ENCODE results near the gene MYO18B. TPM values are rescaled to one million over a fixed set of nuclear protein-coding genes. Genes with fewer than 3 reads are reported as not detected.

Gene MYO18B
- total and polyA plus RNA-seq, 2 donors (not counting 1 experiment from before 2014, with no cell fraction given) = 0.15 TPM; not detected in 1

DNA sequence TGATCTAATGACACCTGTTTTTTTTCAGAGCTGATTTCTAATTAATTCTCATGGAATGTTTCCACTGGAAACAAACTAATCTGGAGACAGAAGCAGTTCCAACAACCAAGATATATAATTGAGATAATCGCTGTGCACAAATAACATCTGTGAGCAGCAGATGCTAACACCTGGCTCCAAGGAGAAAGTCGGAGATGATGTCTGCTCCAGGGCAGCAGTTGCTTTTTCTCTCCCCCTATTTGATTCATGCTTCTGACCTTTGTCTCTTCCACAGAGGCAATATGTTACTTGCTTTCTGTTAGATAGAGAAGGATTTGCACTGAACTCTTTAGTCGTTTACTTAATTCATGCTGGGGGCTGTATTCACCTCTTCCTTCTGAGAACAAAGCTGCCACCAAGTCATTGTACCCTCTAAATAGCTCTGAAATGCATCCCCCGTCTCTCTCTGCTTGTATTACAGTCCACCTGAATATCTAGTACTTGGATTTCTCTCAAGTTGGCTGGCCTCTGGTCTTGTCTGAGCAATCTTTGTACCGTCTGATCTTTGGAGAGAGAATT, 187.4 kb downstream of the MYO18B start:
- H4K20me1 ChIP-seq (ENCODE audit: control insufficient read depth, insufficient read depth, low read length, poor library complexity, severe bottlenecking) = no peaks in the 10 kb centered on the region
- no peak overlapping the region for H3K4me3 ChIP-seq (ENCODE audit: control extremely low read depth in 1 of 5, extremely low read depth in 1 of 5, insufficient read depth in 1 of 5, low read depth in 2 of 5, low read length in 4 of 5)
- H3K79me2 ChIP-seq (ENCODE audit: control insufficient read depth, insufficient read depth, low read length) = no peaks in the 10 kb centered on the region
- peaks cover 0 to 3% (median 1%) of the 10 kb centered on the region in 3 donors for H3K9me3 ChIP-seq (ENCODE audit: control extremely low read depth in 1 of 3, control insufficient read depth in 2 of 3, insufficient read depth in 1 of 3, low read length in 2 of 3)
- H3K4me3 Mint-ChIP-seq = no peak overlapping the region
- no peak overlapping the region for H3K9ac ChIP-seq (ENCODE audit: low read length)
- no peak for ATAC-seq (ENCODE audit: low read depth)
- no peaks in the 10 kb centered on the region for H3K4me1 Mint-ChIP-seq
- DNase-seq = no peak
- no peak overlapping the region for H3K27ac ChIP-seq (ENCODE audit: low read length in 2 of 2)
- intact Hi-C loops (cut with micrococcal nuclease) = no loop called here
- no peak overlapping the region for H3K4me2 ChIP-seq (replicated peaks; ENCODE audit: low read depth, low read length, poor library complexity, severe bottlenecking)
- H3K9me3 Mint-ChIP-seq (ENCODE audit: insufficient read depth) = no peaks in the 10 kb centered on the region
- H3K27ac Mint-ChIP-seq = no peak overlapping the region
- peaks cover 0 to 3% (median 1%) of the 10 kb centered on the region in 4 experiments for H3K27me3 ChIP-seq (replicated peaks in 1 of 4; ENCODE audit: control extremely low read depth in 1 of 4, control insufficient read depth in 3 of 4, insufficient read depth in 4 of 4, low read length in 3 of 4)
- TF ChIP-seq, protein P1, sequence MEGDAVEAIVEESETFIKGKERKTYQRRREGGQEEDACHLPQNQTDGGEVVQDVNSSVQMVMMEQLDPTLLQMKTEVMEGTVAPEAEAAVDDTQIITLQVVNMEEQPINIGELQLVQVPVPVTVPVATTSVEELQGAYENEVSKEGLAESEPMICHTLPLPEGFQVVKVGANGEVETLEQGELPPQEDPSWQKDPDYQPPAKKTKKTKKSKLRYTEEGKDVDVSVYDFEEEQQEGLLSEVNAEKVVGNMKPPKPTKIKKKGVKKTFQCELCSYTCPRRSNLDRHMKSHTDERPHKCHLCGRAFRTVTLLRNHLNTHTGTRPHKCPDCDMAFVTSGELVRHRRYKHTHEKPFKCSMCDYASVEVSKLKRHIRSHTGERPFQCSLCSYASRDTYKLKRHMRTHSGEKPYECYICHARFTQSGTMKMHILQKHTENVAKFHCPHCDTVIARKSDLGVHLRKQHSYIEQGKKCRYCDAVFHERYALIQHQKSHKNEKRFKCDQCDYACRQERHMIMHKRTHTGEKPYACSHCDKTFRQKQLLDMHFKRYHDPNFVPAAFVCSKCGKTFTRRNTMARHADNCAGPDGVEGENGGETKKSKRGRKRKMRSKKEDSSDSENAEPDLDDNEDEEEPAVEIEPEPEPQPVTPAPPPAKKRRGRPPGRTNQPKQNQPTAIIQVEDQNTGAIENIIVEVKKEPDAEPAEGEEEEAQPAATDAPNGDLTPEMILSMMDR (IDR thresholded peaks at IDR 0.05) = no peak
- TF ChIP-seq EZH2 (IDR thresholded peaks at IDR 0.05; ENCODE audit: borderline replicate concordance, insufficient read depth, low read depth, low read length, poor library complexity, severe bottlenecking) = no peak
- H2AFZ ChIP-seq (ENCODE audit: insufficient read depth, low read depth, low read length, poor library complexity, severe bottlenecking) = no peak overlapping the region
- POLR2A ChIA-PET = no interaction called here
- WGBS (ENCODE audit: insufficient coverage) = 73% methylated on average over 5 of the region's 5 CpGs
- CTCF ChIA-PET = no interaction called here
- no peaks in the 10 kb centered on the region for H3K4me1 ChIP-seq (ENCODE audit: control insufficient read depth in 2 of 2, insufficient read depth in 2 of 2, low read length in 2 of 2)
- no peaks in the 10 kb centered on the region for H3K36me3 ChIP-seq (replicated peaks in 1 of 2; ENCODE audit: control extremely low read depth in 1 of 2, control insufficient read depth in 1 of 2, extremely low read depth in 1 of 2, insufficient read depth in 2 of 2, low read length in 1 of 2)
- H3K27me3 Mint-ChIP-seq = peaks cover 31% of the 10 kb centered on the region

GRCh38 chr22:25930083-25930482, 188.1 kb downstream of the MYO18B start:
- peaks cover 0 to 3% (median 0%) of the 10 kb centered on the region in 4 experiments for H3K27me3 ChIP-seq (replicated peaks in 1 of 4; ENCODE audit: control extremely low read depth in 1 of 4, control insufficient read depth in 3 of 4, insufficient read depth in 4 of 4, low read length in 3 of 4)
- no CpG with 5 or more reads among the region's 4 CpGs for WGBS (ENCODE audit: insufficient coverage)
- no peak overlapping the region for H2AFZ ChIP-seq (ENCODE audit: insufficient read depth, low read depth, low read length, poor library complexity, severe bottlenecking)
- no peak overlapping the region for H3K4me3 ChIP-seq (ENCODE audit: control extremely low read depth in 1 of 5, extremely low read depth in 1 of 5, insufficient read depth in 1 of 5, low read depth in 2 of 5, low read length in 4 of 5)
- Mint-ChIP-seq H3K27me3 (peaks cover 32% of the 10 kb centered on the region), H3K4me3 (no peak overlapping the region), H3K4me1 (no peaks in the 10 kb centered on the region), H3K9me3 (ENCODE audit: insufficient read depth) (no peaks in the 10 kb centered on the region), H3K27ac (no peak overlapping the region)
- H3K27ac ChIP-seq (ENCODE audit: low read length in 2 of 2) = no peak overlapping the region
- H3K9ac ChIP-seq (ENCODE audit: low read length) = no peak overlapping the region
- TF ChIP-seq, protein P1 (IDR thresholded peaks at IDR 0.05) = no peak
- TF ChIP-seq EZH2 (IDR thresholded peaks at IDR 0.05; ENCODE audit: borderline replicate concordance, insufficient read depth, low read depth, low read length, poor library complexity, severe bottlenecking) = no peak
- peaks cover 0 to 3% (median 1%) of the 10 kb centered on the region in 3 donors for H3K9me3 ChIP-seq (ENCODE audit: control extremely low read depth in 1 of 3, control insufficient read depth in 2 of 3, insufficient read depth in 1 of 3, low read length in 2 of 3)
- H3K79me2 ChIP-seq (ENCODE audit: control insufficient read depth, insufficient read depth, low read length) = no peaks in the 10 kb centered on the region
- intact Hi-C loops (cut with micrococcal nuclease) = no loop called here
- POLR2A ChIA-PET = no interaction called here
- H4K20me1 ChIP-seq (ENCODE audit: control insufficient read depth, insufficient read depth, low read length, poor library complexity, severe bottlenecking) = no peaks in the 10 kb centered on the region
- H3K4me2 ChIP-seq (replicated peaks; ENCODE audit: low read depth, low read length, poor library complexity, severe bottlenecking) = no peak overlapping the region
- ATAC-seq (ENCODE audit: low read depth) (no peak), DNase-seq (no peak)
- no peaks in the 10 kb centered on the region for H3K36me3 ChIP-seq (replicated peaks in 1 of 2; ENCODE audit: control extremely low read depth in 1 of 2, control insufficient read depth in 1 of 2, extremely low read depth in 1 of 2, insufficient read depth in 2 of 2, low read length in 1 of 2)
- H3K4me1 ChIP-seq (ENCODE audit: control insufficient read depth in 2 of 2, insufficient read depth in 2 of 2, low read length in 2 of 2) = no peaks in the 10 kb centered on the region
- CTCF ChIA-PET = no interaction called here
